PC-9 (cell line): ENCODE data around the gene MAPKAPK2. TPM values are rescaled to one million over a fixed set of nuclear protein-coding genes. Genes with fewer than 3 reads are reported as not detected.

ENCODE experiments used
- BruUV-seq: library from RNA; stranded (reverse); fragments of 400-500 nt; replicated peaks from 2 replicates; lab custom pipeline; 2021; lab: Mats Ljungman, UMichigan
- CTCF ChIA-PET: fragments of 300-600 bp; sonication (Branson Sonifier 250); formaldehyde crosslinking; loops from one replicate; lab custom pipeline; 2022; ENCODE audit warnings: antibody characterized with exemption; lab: Charles Lee
- POLR2A ChIA-PET: fragments of 300-600 bp; sonication (Branson Sonifier 250); formaldehyde crosslinking; loops from one replicate; lab custom pipeline; 2022; ENCODE audit warnings: antibody characterized with exemption; ENCODE audit not compliant: unreplicated experiment; lab: Charles Lee
- DNase-seq, 2 experiments: peaks; one replicate each; pipeline versions ENCODE4 v3.0.0 to v3.0.0-alpha.2; 2015 to 2022; ENCODE audit warnings: mixed read lengths in 1 of 2
- H2AFZ ChIP-seq: fragments of 200-600 bp; sonication (generic); 2 replicates; pipeline ENCODE4 v1.8.1; 2017; ENCODE audit warnings: antibody characterized with exemption
- H3F3A ChIP-seq: fragments of 200-600 bp; sonication (generic); 2 replicates; pipeline ENCODE4 v1.8.1; 2017; ENCODE audit warnings: antibody characterized with exemption, mild to moderate bottlenecking, low read depth; ENCODE audit not compliant: insufficient read depth
- H3K27ac ChIP-seq: fragments of 200-600 bp; sonication (generic); 2 replicates; pipeline ENCODE4 v1.6.1; 2016; ENCODE audit warnings: mixed run types
- H3K27me3 ChIP-seq: fragments of 200-600 bp; sonication (generic); 2 replicates; pipeline ENCODE4 v1.6.1; 2016; ENCODE audit warnings: low read depth, mixed run types; ENCODE audit not compliant: insufficient read depth
- H3K36me3 ChIP-seq: fragments of 200-600 bp; sonication (generic); 2 replicates; pipeline ENCODE4 v1.6.1; 2016; ENCODE audit warnings: low read depth, mixed run types
- H3K4me1 ChIP-seq: fragments of 200-600 bp; sonication (generic); replicated peaks from 2 replicates; pipeline ENCODE4 v1.6.1; 2016; ENCODE audit warnings: mixed run types; ENCODE audit not compliant: insufficient read depth
- H3K4me2 ChIP-seq: fragments of 200-600 bp; sonication (generic); 2 replicates; pipeline ENCODE4 v1.6.1; 2017; ENCODE audit warnings: mixed run types
- H3K4me3 ChIP-seq: fragments of 200-600 bp; sonication (generic); 2 replicates; pipeline ENCODE4 v1.6.1; 2016; ENCODE audit warnings: mixed run types
- H3K79me2 ChIP-seq: fragments of 200-600 bp; sonication (generic); 2 replicates; pipeline ENCODE4 v1.6.1; 2017; ENCODE audit warnings: low read depth, mixed run types
- H3K9me2 ChIP-seq: fragments of 200-600 bp; sonication (generic); 2 replicates; pipeline ENCODE4 v1.8.1; 2017; ENCODE audit warnings: mild to moderate bottlenecking; ENCODE audit not compliant: insufficient read depth
- H3K9me3 ChIP-seq: fragments of 200-600 bp; sonication (generic); 2 replicates; pipeline ENCODE4 v1.8.1; 2016; ENCODE audit warnings: low read depth; ENCODE audit not compliant: insufficient read depth
- H4K20me1 ChIP-seq: fragments of 200-600 bp; sonication (generic); 2 replicates; pipeline ENCODE4 v1.8.1; 2017; ENCODE audit not compliant: insufficient read depth
- EZH2 ChIP-seq: fragments of 200-600 bp; sonication (generic); IDR thresholded peaks from 2 replicates; pipeline ENCODE4 v1.8.0; 2017; ENCODE audit warnings: antibody characterized with exemption, low read depth
- intact Hi-C: fragments of 100-400 bp; cut with micrococcal nuclease; formaldehyde crosslinking; loops from one replicate; pipeline ENCODE4 v1.10.0; 2022; ENCODE audit not compliant: unreplicated experiment
- total RNA-seq: library from RNA; stranded (reverse); gene quantifications from 2 replicates; pipeline ENCODE4 v1.2.3, GENCODE V29; 2021
- TF ChIP-seq, protein P1 (sequence below): fragments of 200-600 bp; sonication (generic); conservative IDR thresholded peaks from 2 replicates; pipeline ENCODE4 v1.6.1; 2017; ENCODE audit warnings: mixed run types, antibody characterized with exemption, mild to moderate bottlenecking, moderate library complexity

The MAPKAPK2 gene
- total RNA-seq, 1 experiment from 2014 or later = 62.6 TPM

- CTCF ChIA-PET = no interaction called here
Observed at GRCh38 chr1:206719169-206719839, 34.6 kb downstream of the MAPKAPK2 start.

GRCh38 chr1:206721454-206721853 is 36.7 kb downstream of the MAPKAPK2 start:
- intact Hi-C loops = no loop called here
- peaks cover 62% of the 10 kb centered on the region for H3K4me1 ChIP-seq
- ChIA-PET CTCF (no interaction called here), POLR2A (no interaction called here)
- no peak overlapping the region for H3K27ac ChIP-seq
- H3K9me3 ChIP-seq = no peaks in the 10 kb centered on the region
- H2AFZ ChIP-seq = no peak overlapping the region
- H3K36me3 ChIP-seq = no peaks in the 10 kb centered on the region
- DNase-seq = no peak
- BruUV-seq = no TSS peak
- H3F3A ChIP-seq = peaks cover 17% of the 10 kb centered on the region; the same call in 1 of the 2 replicates
- H3K79me2 ChIP-seq = peaks cover 70% of the 10 kb centered on the region
- peaks cover 17% of the 10 kb centered on the region for H4K20me1 ChIP-seq
- H3K9me2 ChIP-seq = no peaks in the 10 kb centered on the region
- no peak overlapping the region for H3K4me2 ChIP-seq
- TF ChIP-seq EZH2 = no peak
- TF ChIP-seq, protein P1, sequence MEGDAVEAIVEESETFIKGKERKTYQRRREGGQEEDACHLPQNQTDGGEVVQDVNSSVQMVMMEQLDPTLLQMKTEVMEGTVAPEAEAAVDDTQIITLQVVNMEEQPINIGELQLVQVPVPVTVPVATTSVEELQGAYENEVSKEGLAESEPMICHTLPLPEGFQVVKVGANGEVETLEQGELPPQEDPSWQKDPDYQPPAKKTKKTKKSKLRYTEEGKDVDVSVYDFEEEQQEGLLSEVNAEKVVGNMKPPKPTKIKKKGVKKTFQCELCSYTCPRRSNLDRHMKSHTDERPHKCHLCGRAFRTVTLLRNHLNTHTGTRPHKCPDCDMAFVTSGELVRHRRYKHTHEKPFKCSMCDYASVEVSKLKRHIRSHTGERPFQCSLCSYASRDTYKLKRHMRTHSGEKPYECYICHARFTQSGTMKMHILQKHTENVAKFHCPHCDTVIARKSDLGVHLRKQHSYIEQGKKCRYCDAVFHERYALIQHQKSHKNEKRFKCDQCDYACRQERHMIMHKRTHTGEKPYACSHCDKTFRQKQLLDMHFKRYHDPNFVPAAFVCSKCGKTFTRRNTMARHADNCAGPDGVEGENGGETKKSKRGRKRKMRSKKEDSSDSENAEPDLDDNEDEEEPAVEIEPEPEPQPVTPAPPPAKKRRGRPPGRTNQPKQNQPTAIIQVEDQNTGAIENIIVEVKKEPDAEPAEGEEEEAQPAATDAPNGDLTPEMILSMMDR = no peak
- no peak overlapping the region for H3K4me3 ChIP-seq
- H3K27me3 ChIP-seq = no peaks in the 10 kb centered on the region

More at GRCh38 chr1:206719169-206719839, 34.6 kb downstream of the MAPKAPK2 start:
- H3K4me2 ChIP-seq = no peak overlapping the region
- H3K9me2 ChIP-seq = no peaks in the 10 kb centered on the region
- BruUV-seq = no TSS peak
- no peak for DNase-seq
- intact Hi-C loops = no loop called here
- H3K27ac ChIP-seq = no peak overlapping the region
- H3K4me1 ChIP-seq = peaks cover 67% of the 10 kb centered on the region
- H3K9me3 ChIP-seq = no peaks in the 10 kb centered on the region
- H3F3A ChIP-seq = peaks cover 24% of the 10 kb centered on the region; the same call in 1 of the 2 replicates
- peaks cover 5% of the 10 kb centered on the region; the same call in 1 of the 2 replicates for H4K20me1 ChIP-seq
- no peak overlapping the region for H2AFZ ChIP-seq
- no peaks in the 10 kb centered on the region for H3K36me3 ChIP-seq
- TF ChIP-seq, protein P1 = no peak
- no peak for TF ChIP-seq EZH2
- POLR2A ChIA-PET = no interaction called here
- H3K79me2 ChIP-seq = peaks cover 70% of the 10 kb centered on the region
- no peak overlapping the region for H3K4me3 ChIP-seq
- H3K27me3 ChIP-seq = no peaks in the 10 kb centered on the region

GRCh38 chr1:206722751-206723461 is 38.2 kb downstream of the MAPKAPK2 start:
- H3K9me3 ChIP-seq = no peaks in the 10 kb centered on the region
- no TSS peak for BruUV-seq
- intact Hi-C loops = no loop called here
- H3F3A ChIP-seq = peaks cover 17% of the 10 kb centered on the region; the same call in 1 of the 2 replicates
- no peaks in the 10 kb centered on the region for H3K36me3 ChIP-seq
- DNase-seq = no peak
- H3K79me2 ChIP-seq = peaks cover 69% of the 10 kb centered on the region
- H3K4me1 ChIP-seq = peaks cover 48% of the 10 kb centered on the region
- TF ChIP-seq, protein P1 = no peak
- no peak for TF ChIP-seq EZH2
- H3K4me2 ChIP-seq = peak overlapping the region; percentile 66
- H2AFZ ChIP-seq = no peak overlapping the region
- ChIA-PET CTCF (no interaction called here), POLR2A (interaction anchor here (0.6 kb wide), 1 partner anchor 17 kb away, joined by 5 read pairs; no protein-coding TSS in a partner anchor)
- peak overlapping the region; percentile 72 for H3K27ac ChIP-seq
- no peak overlapping the region; the same call in 1 of the 2 replicates for H3K4me3 ChIP-seq
- H4K20me1 ChIP-seq = peaks cover 31% of the 10 kb centered on the region
- H3K27me3 ChIP-seq = no peaks in the 10 kb centered on the region
- no peaks in the 10 kb centered on the region for H3K9me2 ChIP-seq
